H9 (cell line): Measurements from ENCODE around the gene PLAAT3. TPM values are rescaled to one million over a fixed set of nuclear protein-coding genes. Genes with fewer than 3 reads are reported as not detected.

Experiments
- DNase-seq: peaks from one replicate; pipeline ENCODE4 v3.0.0-alpha.2; 2017
- H2AFZ ChIP-seq: one replicate; pipeline ENCODE4 v1.6.1; 2013; ENCODE audit warnings: mild to moderate bottlenecking, low read length, control low read depth, moderate library complexity
- H2AK5ac ChIP-seq: 2 replicates; pipeline ENCODE4 v1.6.1; 2013; ENCODE audit warnings: low read length, control low read depth, mixed read lengths; ENCODE audit not compliant: insufficient read length
- H2BK120ac ChIP-seq: one replicate; pipeline ENCODE4 v1.6.1; 2013; ENCODE audit warnings: low read depth, mild to moderate bottlenecking, low read length, control low read depth, inconsistent platforms; ENCODE audit not compliant: poor library complexity, severe bottlenecking
- H2BK12ac ChIP-seq: 2 replicates; pipeline ENCODE4 v1.6.1; 2013; ENCODE audit warnings: low read length, control low read depth, mixed read lengths, low read depth; ENCODE audit not compliant: insufficient read length
- H2BK15ac ChIP-seq: 2 replicates; pipeline ENCODE4 v1.6.1; 2013; ENCODE audit warnings: low read depth, low read length, control low read depth
- H2BK20ac ChIP-seq: one replicate; pipeline ENCODE4 v1.6.1; 2013; ENCODE audit warnings: low read depth, mild to moderate bottlenecking, low read length, control low read depth, inconsistent platforms; ENCODE audit not compliant: poor library complexity, severe bottlenecking
- H2BK5ac ChIP-seq: 2 replicates; pipeline ENCODE4 v1.6.1; 2013; ENCODE audit warnings: low read length, control low read depth, mixed read lengths; ENCODE audit not compliant: insufficient read length
- H3K14ac ChIP-seq: 2 replicates; pipeline ENCODE4 v1.6.1; 2013; ENCODE audit warnings: low read length, control low read depth; ENCODE audit not compliant: insufficient read depth
- H3K18ac ChIP-seq: 2 replicates; pipeline ENCODE4 v1.6.1; 2013; ENCODE audit warnings: low read depth, mild to moderate bottlenecking, mixed read lengths, low read length, control low read depth; ENCODE audit not compliant: insufficient read length
- H3K23ac ChIP-seq: 2 replicates; pipeline ENCODE4 v1.6.1; 2013; ENCODE audit warnings: low read length, control low read depth, mixed read lengths, low read depth; ENCODE audit not compliant: insufficient read length
- H3K23me2 ChIP-seq: 2 replicates; pipeline ENCODE4 v1.6.1; 2013; ENCODE audit warnings: low read depth, mild to moderate bottlenecking, mixed read lengths, low read length, control low read depth; ENCODE audit not compliant: insufficient read length, poor library complexity, severe bottlenecking
- H3K27ac ChIP-seq: 2 replicates; pipeline ENCODE4 v1.5.1; 2013; ENCODE audit warnings: low read length, control low read depth, mixed read lengths, low read depth; ENCODE audit not compliant: insufficient read length
- H3K27me3 ChIP-seq: 2 replicates; pipeline ENCODE4 v1.6.1; 2013; ENCODE audit warnings: low read length, control low read depth, inconsistent platforms; ENCODE audit not compliant: insufficient read depth
- H3K4ac ChIP-seq: 2 replicates; pipeline ENCODE4 v1.6.1; 2013; ENCODE audit warnings: low read depth, mild to moderate bottlenecking, control low read depth, inconsistent platforms, low read length, moderate library complexity
- H3K4me1 ChIP-seq: 2 replicates; pipeline ENCODE4 v1.6.1; 2013; ENCODE audit warnings: low read length, control low read depth, inconsistent platforms; ENCODE audit not compliant: insufficient read depth
- H3K4me2 ChIP-seq: 2 replicates; pipeline ENCODE4 v1.6.1; 2013; ENCODE audit warnings: low read length, control low read depth, mixed read lengths; ENCODE audit not compliant: insufficient read length, insufficient read depth
- H3K56ac ChIP-seq: 2 replicates; pipeline ENCODE4 v1.6.1; 2013; ENCODE audit warnings: low read depth, mild to moderate bottlenecking, mixed read lengths, low read length, control low read depth; ENCODE audit not compliant: insufficient read length
- H3K79me1 ChIP-seq: 2 replicates; pipeline ENCODE4 v1.6.1; 2013; ENCODE audit warnings: low read depth, mild to moderate bottlenecking, moderate library complexity, low read length, control low read depth, inconsistent platforms; ENCODE audit not compliant: insufficient read depth, poor library complexity, severe bottlenecking
- H3K79me2 ChIP-seq: 2 replicates; pipeline ENCODE4 v1.6.1; 2013; ENCODE audit warnings: low read length, control low read depth, inconsistent platforms; ENCODE audit not compliant: insufficient read depth
- H3K9ac ChIP-seq: 2 replicates; pipeline ENCODE4 v1.6.1; 2013; ENCODE audit warnings: low read length, control low read depth, mixed read lengths; ENCODE audit not compliant: insufficient read length; ENCODE audit errors: extremely low read depth
- H3K9me3 ChIP-seq: one replicate; pipeline ENCODE4 v1.6.1; 2013; ENCODE audit warnings: low read depth, low read length, inconsistent platforms; ENCODE audit not compliant: control insufficient read depth
- H3T11ph ChIP-seq: one replicate; pipeline ENCODE4 v1.6.1; 2013; ENCODE audit warnings: mild to moderate bottlenecking, low read length, control low read depth, inconsistent platforms
- H4K20me1 ChIP-seq: one replicate; pipeline ENCODE4 v1.6.1; 2013; ENCODE audit not compliant: control insufficient read depth, insufficient read length, insufficient read depth
- H4K5ac ChIP-seq: 2 replicates; pipeline ENCODE4 v1.6.1; 2013; ENCODE audit warnings: low read depth, mild to moderate bottlenecking, mixed read lengths, low read length, control low read depth; ENCODE audit not compliant: insufficient read length
- H4K8ac ChIP-seq: replicated peaks from 2 replicates; pipeline ENCODE4 v1.6.1; 2013; ENCODE audit warnings: low read length, control low read depth, mixed read lengths, low read depth; ENCODE audit not compliant: insufficient read length
- H4K91ac ChIP-seq: 2 replicates; pipeline ENCODE4 v1.6.1; 2013; ENCODE audit warnings: low read depth, mild to moderate bottlenecking, moderate library complexity, mixed read lengths, low read length, control low read depth; ENCODE audit not compliant: insufficient read length
- H3K27ac Mint-ChIP-seq, 3 experiments: 2 replicates in 2 of 3; 3 replicates in 1 of 3; pipeline ENCODE4 v1.8.0; 2020 to 2021; ENCODE audit warnings: mixed read lengths in 3 of 3, mild to moderate bottlenecking in 1 of 3, moderate library complexity in 1 of 3
- H3K27me3 Mint-ChIP-seq: 2 replicates; pipeline ENCODE4 v1.8.0; 2021; ENCODE audit warnings: low read depth, mild to moderate bottlenecking, moderate library complexity, mixed read lengths
- H3K36me3 Mint-ChIP-seq, 3 experiments: 2 replicates in 2 of 3; 3 replicates in 1 of 3; pipeline ENCODE4 v1.8.0; 2020 to 2021; ENCODE audit warnings: low read depth in 3 of 3, mixed read lengths in 3 of 3; ENCODE audit not compliant: insufficient read depth in 1 of 3
- H3K4me1 Mint-ChIP-seq, 2 experiments: 2 replicates each; pipeline ENCODE4 v1.8.0; 2020; ENCODE audit warnings: mixed read lengths in 2 of 2
- H3K4me3 Mint-ChIP-seq, 2 experiments: 2 replicates in 1 of 2; 3 replicates in 1 of 2; pipeline ENCODE4 v1.8.0; 2020 to 2021; ENCODE audit warnings: mild to moderate bottlenecking in 2 of 2, mixed read lengths in 2 of 2, moderate library complexity in 1 of 2
- H3K9me3 Mint-ChIP-seq, 2 experiments: 2 replicates in 1 of 2; 3 replicates in 1 of 2; pipeline ENCODE4 v1.8.0; 2020; ENCODE audit warnings: mild to moderate bottlenecking in 2 of 2, mixed read lengths in 2 of 2, moderate library complexity in 1 of 2
- CTCF ChIP-seq: fragments of 200-600 bp; sonication (generic); conservative IDR thresholded peaks from 3 replicates; pipeline ENCODE4 v1.8.0; 2021; ENCODE audit warnings: antibody characterized with exemption, mild to moderate bottlenecking
- WGBS: extraction: QIAGEN DNeasy Blood & Tissue Kit; methylation state at CpG from one replicate; pipeline ENCODE4 v1.1.7; 2013; ENCODE audit warnings: missing lambda C conversion rate, low lambda C conversion rate, mixed read lengths; ENCODE audit not compliant: insufficient read length; ENCODE audit errors: extremely low coverage; 5-methylcytosine and 5-hydroxymethylcytosine counted together
- total RNA-seq: library from RNA; stranded (reverse); gene quantifications from 2 replicates; pipeline ENCODE4 v1.2.1, GENCODE V29; 2021

Gene PLAAT3
- total RNA-seq, 1 experiment from 2014 or later, result 188 TPM

- no peak overlapping the region for H3K23ac ChIP-seq
Measured at GRCh38 chr11:63663809-63664208, 49.6 kb upstream of the PLAAT3 start.

More at GRCh38 chr11:63663809-63664208, 49.6 kb upstream of the PLAAT3 start:
- no peak for DNase-seq
- no peak overlapping the region for H3T11ph ChIP-seq
- H4K5ac ChIP-seq, result no peak overlapping the region
- H3K27me3 Mint-ChIP-seq, result no peaks in the 10 kb centered on the region
- no peaks in the 10 kb centered on the region for H3K27me3 ChIP-seq
- peaks cover 10 to 14% of the 10 kb centered on the region in 2 experiments; a peak in 3 of 4 replicates for H3K4me1 Mint-ChIP-seq
- no peak overlapping the region for H2BK5ac ChIP-seq
- H4K20me1 ChIP-seq, result peaks cover 3% of the 10 kb centered on the region
- H3K9me3 Mint-ChIP-seq, result no peaks in the 10 kb centered on the region
- no peak overlapping the region for H3K56ac ChIP-seq
- H2AFZ ChIP-seq, result no peak overlapping the region
- WGBS, result no CpG with 5 or more reads among the region's 1 CpG
- no peaks in the 10 kb centered on the region for H3K9me3 ChIP-seq
- no peak overlapping the region for H2BK20ac ChIP-seq
- H3K4me1 ChIP-seq, result no peaks in the 10 kb centered on the region; the same call in 1 of the 2 replicates
- peak overlapping the region in 1 of 3 experiments; percentile 75; a peak in 1 of 7 replicates for H3K27ac Mint-ChIP-seq
- no peak overlapping the region for H4K8ac ChIP-seq
- H3K18ac ChIP-seq, result no peak overlapping the region
- no peak overlapping the region for H3K27ac ChIP-seq
- no peaks in the 10 kb centered on the region for H3K23me2 ChIP-seq
- H4K91ac ChIP-seq, result no peak overlapping the region
- no peak overlapping the region for H3K4me2 ChIP-seq
- H2BK120ac ChIP-seq, result no peak overlapping the region
- H2BK15ac ChIP-seq, result no peak overlapping the region
- H3K79me2 ChIP-seq, result peaks cover 6% of the 10 kb centered on the region; the same call in 1 of the 2 replicates
- peaks cover 0 to 3% (median 1%) of the 10 kb centered on the region in 3 experiments; a peak in 2 of 7 replicates for H3K36me3 Mint-ChIP-seq
- H3K4ac ChIP-seq, result no peak overlapping the region
- no peak overlapping the region for H2BK12ac ChIP-seq
- H3K4me3 Mint-ChIP-seq, result no peak overlapping the region
- no peak for TF ChIP-seq CTCF
- H2AK5ac ChIP-seq, result no peak overlapping the region
- no peak overlapping the region for H3K14ac ChIP-seq
- H3K9ac ChIP-seq, result no peak overlapping the region
- peaks cover 10% of the 10 kb centered on the region for H3K79me1 ChIP-seq
